ENCODE results near the gene HOXB3.

DNA sequence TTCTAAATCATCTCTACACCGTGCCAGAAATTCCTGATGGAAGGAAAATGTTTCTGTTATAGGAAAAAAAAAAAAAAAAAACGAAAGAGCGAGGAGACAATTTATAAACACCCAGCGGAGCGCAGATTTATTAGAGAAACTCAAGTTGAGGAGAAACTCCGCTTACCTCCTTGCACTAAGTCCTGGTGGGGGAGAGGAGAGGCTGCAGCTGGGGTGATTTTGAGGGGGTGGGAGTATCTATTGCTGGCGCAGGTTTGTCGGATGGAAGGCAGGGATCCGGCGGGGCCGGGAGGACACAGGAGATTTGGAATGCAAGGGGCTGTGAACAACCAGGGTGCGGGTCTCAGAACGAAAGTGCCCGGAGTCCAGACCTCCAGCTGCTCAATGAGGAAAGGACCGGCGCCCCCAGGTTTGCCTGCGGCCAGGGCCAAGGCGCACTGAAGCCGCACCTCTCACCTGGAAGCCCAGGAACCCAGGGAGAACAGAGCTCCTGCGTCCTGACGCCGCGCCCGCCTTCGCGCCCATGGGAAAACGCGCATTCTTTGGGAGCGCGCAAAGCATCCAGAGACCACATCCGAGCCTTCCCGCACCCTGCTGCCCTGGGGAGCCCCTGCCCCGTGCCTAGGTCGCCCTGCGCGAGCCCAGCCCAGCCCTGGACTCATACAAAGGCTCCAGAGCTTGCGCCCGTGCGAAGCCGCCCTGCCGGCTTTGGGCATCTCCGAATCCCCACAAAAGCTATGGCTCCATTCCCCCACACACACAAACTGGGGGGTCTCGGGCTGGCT lies 27.6 kb upstream of the HOXB3 start:
- TF ChIP-seq TCF7L2 (IDR thresholded peaks at IDR 0.05; ENCODE audit: borderline replicate concordance, low read depth, low read length): no peak
- TF ChIP-seq ZNF843 (tag by site-specific recombination; IDR thresholded peaks at IDR 0.05): no peak
- no peak for TF ChIP-seq ZNF10 (tag by site-specific recombination; IDR thresholded peaks at IDR 0.05)
- no peak for TF ChIP-seq CTCF (tag by site-specific recombination; IDR thresholded peaks at IDR 0.05)
- no peak for TF ChIP-seq ZBTB8A (tag by site-specific recombination; IDR thresholded peaks at IDR 0.05)
- no peak for TF ChIP-seq ZNF404 (tag by site-specific recombination; IDR thresholded peaks at IDR 0.05)

All from HEK293 (cell line).